Measurements from ENCODE around the gene SLC44A5. TPM values are rescaled to one million over a fixed set of nuclear protein-coding genes. Genes with fewer than 3 reads are reported as not detected.

The SLC44A5 gene
- total and polyA plus RNA-seq, 2 donors (not counting 1 experiment from before 2014, with no cell fraction given), result 2.8 to 4.2 TPM

- no peak overlapping the region for H3K4me2 ChIP-seq (replicated peaks; ENCODE audit: low read depth, low read length, poor library complexity, severe bottlenecking)
- no peak overlapping the region for H3K9ac ChIP-seq (ENCODE audit: low read length)
- H4K20me1 ChIP-seq (ENCODE audit: control insufficient read depth, insufficient read depth, low read length, poor library complexity, severe bottlenecking), result no peaks in the 10 kb centered on the region
- peaks cover 23 to 27% of the 10 kb centered on the region in 2 donors for H3K4me1 ChIP-seq (ENCODE audit: control insufficient read depth in 2 of 2, insufficient read depth in 2 of 2, low read length in 2 of 2)
- Mint-ChIP-seq H3K4me3 (no peak overlapping the region), H3K9me3 (ENCODE audit: insufficient read depth) (no peaks in the 10 kb centered on the region), H3K4me1 (peaks cover 24% of the 10 kb centered on the region), H3K27ac (no peak overlapping the region), H3K27me3 (peaks cover 55% of the 10 kb centered on the region)
- no peak overlapping the region for H2AFZ ChIP-seq (ENCODE audit: insufficient read depth, low read depth, low read length, poor library complexity, severe bottlenecking)
- ChIA-PET POLR2A (no interaction called here), CTCF (no interaction called here)
- no peak overlapping the region for H3K27ac ChIP-seq (ENCODE audit: low read length in 2 of 2)
- peaks cover 0 to 12% (median 0%) of the 10 kb centered on the region in 3 donors for H3K9me3 ChIP-seq (ENCODE audit: control extremely low read depth in 1 of 3, control insufficient read depth in 2 of 3, insufficient read depth in 1 of 3, low read length in 2 of 3)
- no peaks in the 10 kb centered on the region for H3K36me3 ChIP-seq (replicated peaks in 1 of 2; ENCODE audit: control extremely low read depth in 1 of 2, control insufficient read depth in 1 of 2, extremely low read depth in 1 of 2, insufficient read depth in 2 of 2, low read length in 1 of 2)
- ATAC-seq (ENCODE audit: low read depth) (no peak), DNase-seq (no peak)
- TF ChIP-seq EZH2 (IDR thresholded peaks at IDR 0.05; ENCODE audit: borderline replicate concordance, insufficient read depth, low read depth, low read length, poor library complexity, severe bottlenecking), result no peak
- no peak for TF ChIP-seq CTCF (IDR thresholded peaks at IDR 0.05)
- no peaks in the 10 kb centered on the region for H3K79me2 ChIP-seq (ENCODE audit: control insufficient read depth, insufficient read depth, low read length)
- intact Hi-C loops (cut with micrococcal nuclease), result loop anchor here (5.0 kb wide), 1 partner anchor 169 kb away; the partner anchor contains the start of gene RABGGTB
- peaks cover 0 to 34% (median 27%) of the 10 kb centered on the region in 4 experiments for H3K27me3 ChIP-seq (replicated peaks in 1 of 4; ENCODE audit: control extremely low read depth in 1 of 4, control insufficient read depth in 3 of 4, insufficient read depth in 4 of 4, low read length in 3 of 4)
- H3K4me3 ChIP-seq (ENCODE audit: control extremely low read depth in 1 of 5, extremely low read depth in 1 of 5, insufficient read depth in 1 of 5, low read depth in 2 of 5, low read length in 4 of 5), result no peak overlapping the region
Measured at GRCh38 chr1:75618382-75618781, 7.5 kb upstream of the SLC44A5 start.

- Histone ChIP-seq H3K9me3 (ENCODE audit: control extremely low read depth in 1 of 3, control insufficient read depth in 2 of 3, insufficient read depth in 1 of 3, low read length in 2 of 3) (peaks cover 0 to 12% (median 0%) of the 10 kb centered on the region in 3 donors), H3K4me1 (ENCODE audit: control insufficient read depth in 2 of 2, insufficient read depth in 2 of 2, low read length in 2 of 2) (peaks cover 23 to 27% of the 10 kb centered on the region in 2 donors), H3K9ac (ENCODE audit: low read length) (no peak overlapping the region), H3K27ac (ENCODE audit: low read length in 2 of 2) (no peak overlapping the region), H4K20me1 (ENCODE audit: control insufficient read depth, insufficient read depth, low read length, poor library complexity, severe bottlenecking) (no peaks in the 10 kb centered on the region), H3K4me3 (ENCODE audit: control extremely low read depth in 1 of 5, extremely low read depth in 1 of 5, insufficient read depth in 1 of 5, low read depth in 2 of 5, low read length in 4 of 5) (peak overlapping the region in 1 of 5 experiments; percentile 17), H3K27me3 (replicated peaks in 1 of 4; ENCODE audit: control extremely low read depth in 1 of 4, control insufficient read depth in 3 of 4, insufficient read depth in 4 of 4, low read length in 3 of 4) (peaks cover 0 to 42% (median 40%) of the 10 kb centered on the region in 4 experiments), H2AFZ (ENCODE audit: insufficient read depth, low read depth, low read length, poor library complexity, severe bottlenecking) (peak overlapping the region; percentile 0), H3K4me2 (replicated peaks; ENCODE audit: low read depth, low read length, poor library complexity, severe bottlenecking) (peak overlapping the region; percentile 77), H3K79me2 (ENCODE audit: control insufficient read depth, insufficient read depth, low read length) (no peaks in the 10 kb centered on the region), H3K36me3 (replicated peaks in 1 of 2; ENCODE audit: control extremely low read depth in 1 of 2, control insufficient read depth in 1 of 2, extremely low read depth in 1 of 2, insufficient read depth in 2 of 2, low read length in 1 of 2) (no peaks in the 10 kb centered on the region)
- Mint-ChIP-seq H3K27me3 (peaks cover 67% of the 10 kb centered on the region), H3K4me1 (peaks cover 24% of the 10 kb centered on the region), H3K9me3 (ENCODE audit: insufficient read depth) (no peaks in the 10 kb centered on the region), H3K27ac (no peak overlapping the region), H3K4me3 (peak overlapping the region; percentile 79)
- TF ChIP-seq EZH2 (IDR thresholded peaks at IDR 0.05; ENCODE audit: borderline replicate concordance, insufficient read depth, low read depth, low read length, poor library complexity, severe bottlenecking) (no peak), CTCF (IDR thresholded peaks at IDR 0.05) (no peak)
- intact Hi-C loops (cut with micrococcal nuclease), result loop anchor here (5.0 kb wide), 1 partner anchor 171 kb away; the partner anchor contains the start of gene RABGGTB
- ChIA-PET CTCF (interaction anchor here (1.3 to 1.5 kb wide), 2 partner anchors 15 to 349 kb away, joined by 3 read pairs; no protein-coding TSS in a partner anchor), POLR2A (no interaction called here)
- WGBS (ENCODE audit: insufficient coverage), result 6% methylated on average over 32 of the region's 39 CpGs
- DNase-seq (peak; percentile 12), ATAC-seq (ENCODE audit: low read depth) (no peak)
Measured at GRCh38 chr1:75616436-75617433, 5.8 kb upstream of the SLC44A5 start.
